ENCODE results near the gene TTLL8. TPM values are rescaled to one million over a fixed set of nuclear protein-coding genes. Genes with fewer than 3 reads are reported as not detected.

The TTLL8 gene
- total and polyA plus RNA-seq, 2 of the 8 experiments (the other 6 are each of a cell fraction or from before 2014, with no cell fraction given): not detected

- Histone ChIP-seq H4K8ac (ENCODE audit: extremely low read depth, insufficient read depth, low read length) (no peak overlapping the region), H3K79me2 (ENCODE audit: control insufficient read depth in 1 of 2, insufficient read depth in 2 of 2, low read length in 2 of 2) (no peaks in the 10 kb centered on the region), H3K27me3 (replicated peaks in 1 of 4; ENCODE audit: control insufficient read depth in 3 of 4, extremely low read depth in 1 of 4, insufficient read depth in 3 of 4, low read length in 3 of 4) (no peaks in the 10 kb centered on the region), H3K4me2 (ENCODE audit: insufficient read depth in 1 of 2, low read depth in 2 of 2, low read length in 2 of 2) (no peak overlapping the region), H3K9ac (replicated peaks in 1 of 4; ENCODE audit: extremely low read depth in 1 of 4, low read depth in 3 of 4, low read length in 3 of 4) (no peak overlapping the region), H2BK5ac (ENCODE audit: low read depth, low read length) (no peak overlapping the region), H4K5ac (ENCODE audit: insufficient read length, low read depth, low read length) (no peak overlapping the region), H3K56ac (replicated peaks; ENCODE audit: insufficient read length, low read depth, low read length) (no peak overlapping the region), H3K9me3 (ENCODE audit: insufficient read depth in 2 of 2, low read depth in 1 of 2, low read length in 1 of 2) (no peaks in the 10 kb centered on the region), H3K36me3 (ENCODE audit: control insufficient read depth in 2 of 4, insufficient read depth in 4 of 4, low read length in 3 of 4) (no peaks in the 10 kb centered on the region), H3K14ac (ENCODE audit: insufficient read length) (no peak overlapping the region), H3K23ac (ENCODE audit: insufficient read length) (no peak overlapping the region), H2BK20ac (ENCODE audit: low read length) (no peak overlapping the region), H2BK120ac (replicated peaks; ENCODE audit: low read depth, low read length) (no peak overlapping the region), H3K18ac (ENCODE audit: extremely low read depth, low read length) (no peak overlapping the region), H3K79me1 (ENCODE audit: low read depth, low read length) (no peaks in the 10 kb centered on the region), H3K4ac (replicated peaks; ENCODE audit: insufficient read length, low read depth, low read length) (no peak overlapping the region), H2BK15ac (ENCODE audit: low read length) (no peak overlapping the region), H3K4me3 (ENCODE audit: extremely low read depth in 1 of 4, insufficient read depth in 2 of 4, low read depth in 3 of 4, low read length in 4 of 4) (no peak overlapping the region), H3K23me2 (ENCODE audit: low read depth, low read length) (no peaks in the 10 kb centered on the region), H3K4me1 (replicated peaks in 1 of 4; ENCODE audit: control insufficient read depth in 3 of 4, insufficient read depth in 4 of 4, low read length in 3 of 4) (no peaks in the 10 kb centered on the region; a peak in 1 of 7 replicates), H4K91ac (replicated peaks; ENCODE audit: insufficient read length, low read length) (no peak overlapping the region), H2AK5ac (ENCODE audit: low read depth, low read length) (no peak overlapping the region), H4K20me1 (replicated peaks in 1 of 2; ENCODE audit: control insufficient read depth in 1 of 2, insufficient read depth in 2 of 2, low read length in 2 of 2) (no peaks in the 10 kb centered on the region), H3K27ac (ENCODE audit: low read depth, low read length) (no peak overlapping the region), H2AFZ (ENCODE audit: low read length) (no peak overlapping the region; the same call in 1 of the 2 replicates), H2BK12ac (ENCODE audit: low read depth, low read length) (no peak overlapping the region)
- no peak for FAIRE-seq
- peak in 1 of 2 experiments; percentile 46 for DNase-seq (ENCODE audit: low read depth in 1 of 2, low spot score in 2 of 2)
- 89% methylated on average over 19 of the region's 19 CpGs; no CpG with 5 or more reads in 1 of the 2 experiments for WGBS, 2 experiments (ENCODE audit: extremely low coverage in 1 of 2, insufficient coverage in 1 of 2, insufficient read length in 1 of 2, insufficient replicate concordance in 2 of 2, low coverage in 1 of 2, low lambda C conversion rate in 2 of 2, missing lambda C conversion rate in 1 of 2)
- ChIA-PET CTCF (ENCODE audit: partially characterized antibody) (interaction anchor here (0.8 to 2.5 kb wide), 2 partner anchors 14 to 17 kb away, joined by 3 to 8 read pairs; no protein-coding TSS in a partner anchor), POLR2A (ENCODE audit: partially characterized antibody) (no interaction called here)
- no peak for TF ChIP-seq RBBP5 (IDR thresholded peaks at IDR 0.05; ENCODE audit: borderline replicate concordance, low read depth, low read length)
- TF ChIP-seq SP4 (IDR thresholded peaks at IDR 0.05; ENCODE audit: low read length): no peak
- no peak for TF ChIP-seq JUND (IDR thresholded peaks at IDR 0.05; ENCODE audit: low read length)
- no peak for TF ChIP-seq KDM4A (IDR thresholded peaks at IDR 0.05; ENCODE audit: low read depth, low read length, severe bottlenecking)
- no peak for TF ChIP-seq CTBP2 (IDR thresholded peaks at IDR 0.05; ENCODE audit: borderline replicate concordance, insufficient read depth, insufficient read length, low read length)
- no peak for TF ChIP-seq SP1 (IDR thresholded peaks at IDR 0.05; ENCODE audit: low read depth, low read length)
- no peak for TF ChIP-seq KDM5A (IDR thresholded peaks at IDR 0.05; ENCODE audit: low read length)
- TF ChIP-seq TCF12 (IDR thresholded peaks at IDR 0.05; ENCODE audit: low read depth, low read length): no peak
- no peak for TF ChIP-seq MAFK (IDR thresholded peaks at IDR 0.05; ENCODE audit: low read depth, low read length)
- no peak for TF ChIP-seq CEBPB (IDR thresholded peaks at IDR 0.05; ENCODE audit: low read depth, low read length)
- TF ChIP-seq POU5F1 (IDR thresholded peaks at IDR 0.05; ENCODE audit: low read depth, low read length): no peak
- TF ChIP-seq RAD21 (IDR thresholded peaks at IDR 0.05 in 1 of 2, conservative IDR thresholded peaks at IDR 0.05 in 1 of 2; ENCODE audit: low read depth in 2 of 2, low read length in 2 of 2): no peak
Measured at GRCh38 chr22:50046019-50046415, 12.1 kb downstream of the TTLL8 start.

All from H1 (cell line).